H9 (cell line): ENCODE results near the gene SUMO2. TPM values are rescaled to one million over a fixed set of nuclear protein-coding genes. Genes with fewer than 3 reads are reported as not detected.

Source experiments
- DNase-seq: peaks from one replicate; pipeline ENCODE4 v3.0.0-alpha.2; 2017
- H2AFZ ChIP-seq: one replicate; pipeline ENCODE4 v1.6.1; 2013; ENCODE audit warnings: mild to moderate bottlenecking, low read length, control low read depth, moderate library complexity
- H2AK5ac ChIP-seq: 2 replicates; pipeline ENCODE4 v1.6.1; 2013; ENCODE audit warnings: low read length, control low read depth, mixed read lengths; ENCODE audit not compliant: insufficient read length
- H2BK120ac ChIP-seq: one replicate; pipeline ENCODE4 v1.6.1; 2013; ENCODE audit warnings: low read depth, mild to moderate bottlenecking, low read length, control low read depth, inconsistent platforms; ENCODE audit not compliant: poor library complexity, severe bottlenecking
- H2BK12ac ChIP-seq: 2 replicates; pipeline ENCODE4 v1.6.1; 2013; ENCODE audit warnings: low read length, control low read depth, mixed read lengths, low read depth; ENCODE audit not compliant: insufficient read length
- H2BK15ac ChIP-seq: 2 replicates; pipeline ENCODE4 v1.6.1; 2013; ENCODE audit warnings: low read depth, low read length, control low read depth
- H2BK20ac ChIP-seq: one replicate; pipeline ENCODE4 v1.6.1; 2013; ENCODE audit warnings: low read depth, mild to moderate bottlenecking, low read length, control low read depth, inconsistent platforms; ENCODE audit not compliant: poor library complexity, severe bottlenecking
- H2BK5ac ChIP-seq: 2 replicates; pipeline ENCODE4 v1.6.1; 2013; ENCODE audit warnings: low read length, control low read depth, mixed read lengths; ENCODE audit not compliant: insufficient read length
- H3K14ac ChIP-seq: 2 replicates; pipeline ENCODE4 v1.6.1; 2013; ENCODE audit warnings: low read length, control low read depth; ENCODE audit not compliant: insufficient read depth
- H3K18ac ChIP-seq: 2 replicates; pipeline ENCODE4 v1.6.1; 2013; ENCODE audit warnings: low read depth, mild to moderate bottlenecking, mixed read lengths, low read length, control low read depth; ENCODE audit not compliant: insufficient read length
- H3K23ac ChIP-seq: 2 replicates; pipeline ENCODE4 v1.6.1; 2013; ENCODE audit warnings: low read length, control low read depth, mixed read lengths, low read depth; ENCODE audit not compliant: insufficient read length
- H3K23me2 ChIP-seq: 2 replicates; pipeline ENCODE4 v1.6.1; 2013; ENCODE audit warnings: low read depth, mild to moderate bottlenecking, mixed read lengths, low read length, control low read depth; ENCODE audit not compliant: insufficient read length, poor library complexity, severe bottlenecking
- H3K27ac ChIP-seq: 2 replicates; pipeline ENCODE4 v1.5.1; 2013; ENCODE audit warnings: low read length, control low read depth, mixed read lengths, low read depth; ENCODE audit not compliant: insufficient read length
- H3K27me3 ChIP-seq: 2 replicates; pipeline ENCODE4 v1.6.1; 2013; ENCODE audit warnings: low read length, control low read depth, inconsistent platforms; ENCODE audit not compliant: insufficient read depth
- H3K4ac ChIP-seq: 2 replicates; pipeline ENCODE4 v1.6.1; 2013; ENCODE audit warnings: low read depth, mild to moderate bottlenecking, control low read depth, inconsistent platforms, low read length, moderate library complexity
- H3K4me1 ChIP-seq: 2 replicates; pipeline ENCODE4 v1.6.1; 2013; ENCODE audit warnings: low read length, control low read depth, inconsistent platforms; ENCODE audit not compliant: insufficient read depth
- H3K4me2 ChIP-seq: 2 replicates; pipeline ENCODE4 v1.6.1; 2013; ENCODE audit warnings: low read length, control low read depth, mixed read lengths; ENCODE audit not compliant: insufficient read length, insufficient read depth
- H3K56ac ChIP-seq: 2 replicates; pipeline ENCODE4 v1.6.1; 2013; ENCODE audit warnings: low read depth, mild to moderate bottlenecking, mixed read lengths, low read length, control low read depth; ENCODE audit not compliant: insufficient read length
- H3K79me1 ChIP-seq: 2 replicates; pipeline ENCODE4 v1.6.1; 2013; ENCODE audit warnings: low read depth, mild to moderate bottlenecking, moderate library complexity, low read length, control low read depth, inconsistent platforms; ENCODE audit not compliant: insufficient read depth, poor library complexity, severe bottlenecking
- H3K79me2 ChIP-seq: 2 replicates; pipeline ENCODE4 v1.6.1; 2013; ENCODE audit warnings: low read length, control low read depth, inconsistent platforms; ENCODE audit not compliant: insufficient read depth
- H3K9ac ChIP-seq: 2 replicates; pipeline ENCODE4 v1.6.1; 2013; ENCODE audit warnings: low read length, control low read depth, mixed read lengths; ENCODE audit not compliant: insufficient read length; ENCODE audit errors: extremely low read depth
- H3K9me3 ChIP-seq: one replicate; pipeline ENCODE4 v1.6.1; 2013; ENCODE audit warnings: low read depth, low read length, inconsistent platforms; ENCODE audit not compliant: control insufficient read depth
- H3T11ph ChIP-seq: one replicate; pipeline ENCODE4 v1.6.1; 2013; ENCODE audit warnings: mild to moderate bottlenecking, low read length, control low read depth, inconsistent platforms
- H4K20me1 ChIP-seq: one replicate; pipeline ENCODE4 v1.6.1; 2013; ENCODE audit not compliant: control insufficient read depth, insufficient read length, insufficient read depth
- H4K5ac ChIP-seq: 2 replicates; pipeline ENCODE4 v1.6.1; 2013; ENCODE audit warnings: low read depth, mild to moderate bottlenecking, mixed read lengths, low read length, control low read depth; ENCODE audit not compliant: insufficient read length
- H4K8ac ChIP-seq: replicated peaks from 2 replicates; pipeline ENCODE4 v1.6.1; 2013; ENCODE audit warnings: low read length, control low read depth, mixed read lengths, low read depth; ENCODE audit not compliant: insufficient read length
- H4K91ac ChIP-seq: 2 replicates; pipeline ENCODE4 v1.6.1; 2013; ENCODE audit warnings: low read depth, mild to moderate bottlenecking, moderate library complexity, mixed read lengths, low read length, control low read depth; ENCODE audit not compliant: insufficient read length
- H3K27ac Mint-ChIP-seq, 3 experiments: 2 replicates in 2 of 3; 3 replicates in 1 of 3; pipeline ENCODE4 v1.8.0; 2020 to 2021; ENCODE audit warnings: mixed read lengths in 3 of 3, mild to moderate bottlenecking in 1 of 3, moderate library complexity in 1 of 3
- H3K27me3 Mint-ChIP-seq: 2 replicates; pipeline ENCODE4 v1.8.0; 2021; ENCODE audit warnings: low read depth, mild to moderate bottlenecking, moderate library complexity, mixed read lengths
- H3K36me3 Mint-ChIP-seq, 3 experiments: 2 replicates in 2 of 3; 3 replicates in 1 of 3; pipeline ENCODE4 v1.8.0; 2020 to 2021; ENCODE audit warnings: low read depth in 3 of 3, mixed read lengths in 3 of 3; ENCODE audit not compliant: insufficient read depth in 1 of 3
- H3K4me1 Mint-ChIP-seq, 2 experiments: 2 replicates each; pipeline ENCODE4 v1.8.0; 2020; ENCODE audit warnings: mixed read lengths in 2 of 2
- H3K4me3 Mint-ChIP-seq, 2 experiments: 2 replicates in 1 of 2; 3 replicates in 1 of 2; pipeline ENCODE4 v1.8.0; 2020 to 2021; ENCODE audit warnings: mild to moderate bottlenecking in 2 of 2, mixed read lengths in 2 of 2, moderate library complexity in 1 of 2
- H3K9me3 Mint-ChIP-seq, 2 experiments: 2 replicates in 1 of 2; 3 replicates in 1 of 2; pipeline ENCODE4 v1.8.0; 2020; ENCODE audit warnings: mild to moderate bottlenecking in 2 of 2, mixed read lengths in 2 of 2, moderate library complexity in 1 of 2
- WGBS: extraction: QIAGEN DNeasy Blood & Tissue Kit; methylation state at CpG from one replicate; pipeline ENCODE4 v1.1.7; 2013; ENCODE audit warnings: missing lambda C conversion rate, low lambda C conversion rate, mixed read lengths; ENCODE audit not compliant: insufficient read length; ENCODE audit errors: extremely low coverage; 5-methylcytosine and 5-hydroxymethylcytosine counted together
- total RNA-seq: library from RNA; stranded (reverse); gene quantifications from 2 replicates; pipeline ENCODE4 v1.2.1, GENCODE V29; 2021
- TF ChIP-seq, protein P1 (sequence below): fragments of 200-600 bp; sonication (generic); conservative IDR thresholded peaks from 3 replicates; pipeline ENCODE4 v1.8.0; 2021; ENCODE audit warnings: antibody characterized with exemption, mild to moderate bottlenecking

The SUMO2 gene
- total RNA-seq, 1 experiment from 2014 or later, result 813 TPM

DNA sequence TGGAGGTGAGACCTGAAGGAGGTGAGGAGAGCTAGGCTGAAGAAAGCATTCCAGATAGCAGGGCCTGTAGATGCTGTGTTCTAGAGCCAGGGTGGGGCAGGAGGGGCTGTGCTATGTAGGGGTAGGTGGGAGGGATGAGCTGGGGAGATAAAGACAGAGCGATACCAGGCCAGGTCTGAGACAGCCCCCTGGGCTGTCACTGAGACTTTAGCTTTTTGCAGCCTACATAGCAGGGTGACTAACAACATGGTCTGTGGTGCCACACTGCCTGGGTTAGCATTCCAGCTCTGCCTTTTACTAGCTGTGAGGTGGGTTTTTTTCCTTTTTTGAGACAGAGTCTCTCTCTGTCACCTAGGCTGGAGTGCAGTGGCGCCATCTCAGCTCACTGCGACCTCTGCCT is 37.1 kb upstream of the SUMO2 start:
- H3K23ac ChIP-seq, result no peak overlapping the region
- no peak overlapping the region for H3K4ac ChIP-seq
- no peak overlapping the region for H2BK120ac ChIP-seq
- H2BK20ac ChIP-seq, result no peak overlapping the region
- Mint-ChIP-seq H3K27ac (peak overlapping the region in 2 of 3 experiments; percentile 52 to 90; a peak in 3 of 7 replicates), H3K4me1 (no peaks in the 10 kb centered on the region), H3K36me3 (peaks cover 42 to 80% (median 67%) of the 10 kb centered on the region in 3 experiments; a peak in 6 of 7 replicates), H3K9me3 (no peaks in the 10 kb centered on the region), H3K27me3 (no peaks in the 10 kb centered on the region), H3K4me3 (no peak overlapping the region)
- DNase-seq, result no peak
- H3K14ac ChIP-seq, result no peak overlapping the region
- H3K4me2 ChIP-seq, result no peak overlapping the region
- H3K9me3 ChIP-seq, result no peaks in the 10 kb centered on the region
- H3K79me2 ChIP-seq, result no peaks in the 10 kb centered on the region
- no peak overlapping the region for H2BK5ac ChIP-seq
- no peak overlapping the region for H2AFZ ChIP-seq
- no peak overlapping the region for H3T11ph ChIP-seq
- no peaks in the 10 kb centered on the region for H3K27me3 ChIP-seq
- no peak overlapping the region for H3K27ac ChIP-seq
- no peak overlapping the region for H2BK12ac ChIP-seq
- H4K8ac ChIP-seq, result no peak overlapping the region
- H4K91ac ChIP-seq, result no peak overlapping the region
- no peak overlapping the region for H2AK5ac ChIP-seq
- no peak overlapping the region for H4K5ac ChIP-seq
- no peaks in the 10 kb centered on the region for H3K23me2 ChIP-seq
- no peaks in the 10 kb centered on the region for H3K79me1 ChIP-seq
- WGBS, result no CpG with 5 or more reads among the region's 3 CpGs
- no peak overlapping the region for H3K9ac ChIP-seq
- H4K20me1 ChIP-seq, result no peaks in the 10 kb centered on the region
- H2BK15ac ChIP-seq, result no peak overlapping the region
- TF ChIP-seq, protein P1, sequence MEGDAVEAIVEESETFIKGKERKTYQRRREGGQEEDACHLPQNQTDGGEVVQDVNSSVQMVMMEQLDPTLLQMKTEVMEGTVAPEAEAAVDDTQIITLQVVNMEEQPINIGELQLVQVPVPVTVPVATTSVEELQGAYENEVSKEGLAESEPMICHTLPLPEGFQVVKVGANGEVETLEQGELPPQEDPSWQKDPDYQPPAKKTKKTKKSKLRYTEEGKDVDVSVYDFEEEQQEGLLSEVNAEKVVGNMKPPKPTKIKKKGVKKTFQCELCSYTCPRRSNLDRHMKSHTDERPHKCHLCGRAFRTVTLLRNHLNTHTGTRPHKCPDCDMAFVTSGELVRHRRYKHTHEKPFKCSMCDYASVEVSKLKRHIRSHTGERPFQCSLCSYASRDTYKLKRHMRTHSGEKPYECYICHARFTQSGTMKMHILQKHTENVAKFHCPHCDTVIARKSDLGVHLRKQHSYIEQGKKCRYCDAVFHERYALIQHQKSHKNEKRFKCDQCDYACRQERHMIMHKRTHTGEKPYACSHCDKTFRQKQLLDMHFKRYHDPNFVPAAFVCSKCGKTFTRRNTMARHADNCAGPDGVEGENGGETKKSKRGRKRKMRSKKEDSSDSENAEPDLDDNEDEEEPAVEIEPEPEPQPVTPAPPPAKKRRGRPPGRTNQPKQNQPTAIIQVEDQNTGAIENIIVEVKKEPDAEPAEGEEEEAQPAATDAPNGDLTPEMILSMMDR, result no peak
- H3K4me1 ChIP-seq, result no peaks in the 10 kb centered on the region
- H3K18ac ChIP-seq, result no peak overlapping the region
- no peak overlapping the region for H3K56ac ChIP-seq
